H1 (cell line): Measurements from ENCODE around the gene AKR1C2. TPM values are rescaled to one million over a fixed set of nuclear protein-coding genes. Genes with fewer than 3 reads are reported as not detected.
"Not testable (repeated sequence)": the region's sequence is repeated elsewhere in the genome, so short reads cannot be mapped to it uniquely, and the experiment has no call there.

ENCODE experiments used
- CTCF ChIA-PET: fragments of 300-600 bp; sonication (Branson Sonifier 250); formaldehyde crosslinking; loops from one replicate; lab custom pipeline; 2021; ENCODE audit not compliant: partially characterized antibody; lab: Charles Lee
- POLR2A ChIA-PET: fragments of 300-600 bp; sonication (Branson Sonifier 250); formaldehyde crosslinking; loops from one replicate; lab custom pipeline; 2021; ENCODE audit warnings: inconsistent platforms; ENCODE audit not compliant: partially characterized antibody; lab: Charles Lee
- DNase-seq, 2 experiments: peaks; one replicate each; pipeline versions ENCODE4 v3.0.0 to v3.0.0-alpha.2; 2010 to 2022; ENCODE audit warnings: low spot score in 2 of 2, low read depth in 1 of 2, mixed read lengths in 1 of 2
- FAIRE-seq: peaks from 2 replicates; lab custom pipeline; 2011; peaks lifted over from hg19 to GRCh38; lab: Jason Lieb, UNC
- H2AFZ ChIP-seq: 2 replicates; pipeline ENCODE4 v1.8.1; 2012; ENCODE audit warnings: low read length, inconsistent platforms
- H2AK5ac ChIP-seq: 2 replicates; pipeline ENCODE4 v1.6.1; 2013; ENCODE audit warnings: low read depth, low read length
- H2BK120ac ChIP-seq: replicated peaks from 2 replicates; pipeline ENCODE3; 2013; ENCODE audit warnings: low read depth, low read length, inconsistent platforms
- H2BK12ac ChIP-seq: 2 replicates; pipeline ENCODE4 v1.6.1; 2013; ENCODE audit warnings: low read depth, low read length
- H2BK15ac ChIP-seq: 2 replicates; pipeline ENCODE4 v1.6.1; 2013; ENCODE audit warnings: low read length
- H2BK20ac ChIP-seq: 2 replicates; pipeline ENCODE4 v1.6.1; 2013; ENCODE audit warnings: low read length
- H2BK5ac ChIP-seq: 2 replicates; pipeline ENCODE4 v1.6.1; 2013; ENCODE audit warnings: low read depth, low read length
- H3K14ac ChIP-seq: 2 replicates; pipeline ENCODE4 v1.6.1; 2013; ENCODE audit warnings: inconsistent platforms; ENCODE audit not compliant: insufficient read length
- H3K18ac ChIP-seq: 2 replicates; pipeline ENCODE4 v1.6.1; 2013; ENCODE audit warnings: low read length; ENCODE audit errors: extremely low read depth
- H3K23ac ChIP-seq: 2 replicates; pipeline ENCODE4 v1.6.1; 2013; ENCODE audit warnings: inconsistent platforms; ENCODE audit not compliant: insufficient read length
- H3K23me2 ChIP-seq: 2 replicates; pipeline ENCODE4 v1.6.1; 2013; ENCODE audit warnings: low read depth, low read length
- H3K27ac ChIP-seq: 2 replicates; pipeline ENCODE4 v1.6.1; 2011; ENCODE audit warnings: low read depth, low read length, inconsistent platforms
- H3K27me3 ChIP-seq, 4 experiments: replicated peaks in 1 of 4; 1 replicate in 1 of 4; 2 replicates in 3 of 4; pipeline versions ENCODE4 v1.6.1 to v1.8.1; 2011 to 2013; ENCODE audit warnings: low read length in 3 of 4, mild to moderate bottlenecking in 3 of 4, inconsistent platforms in 2 of 4, mixed read lengths in 2 of 4, moderate library complexity in 1 of 4; ENCODE audit not compliant: control insufficient read depth in 3 of 4, insufficient read depth in 3 of 4; ENCODE audit errors: extremely low read depth in 1 of 4
- H3K36me3 ChIP-seq, 4 experiments: 2 replicates each; pipeline versions ENCODE4 v1.6.1 to v1.8.1; 2011 to 2013; ENCODE audit warnings: mild to moderate bottlenecking in 4 of 4, low read length in 3 of 4, moderate library complexity in 2 of 4, control low read depth in 1 of 4, inconsistent platforms in 1 of 4; ENCODE audit not compliant: insufficient read depth in 4 of 4, control insufficient read depth in 2 of 4
- H3K4ac ChIP-seq: replicated peaks from 2 replicates; pipeline ENCODE3; 2013; ENCODE audit warnings: low read length, low read depth, mixed read lengths, inconsistent platforms; ENCODE audit not compliant: insufficient read length
- H3K4me1 ChIP-seq, 4 experiments: replicated peaks in 1 of 4; 1 replicate in 1 of 4; 2 replicates in 3 of 4; pipeline versions ENCODE4 v1.6.1 to v1.8.1; 2011 to 2013; ENCODE audit warnings: low read length in 3 of 4, inconsistent platforms in 2 of 4, mixed read lengths in 1 of 4; ENCODE audit not compliant: insufficient read depth in 4 of 4, control insufficient read depth in 3 of 4
- H3K4me2 ChIP-seq, 2 experiments: 2 replicates each; pipeline versions ENCODE4 v1.6.1 to v1.8.1; 2011 to 2013; ENCODE audit warnings: low read depth in 2 of 2, low read length in 2 of 2, control low read depth in 1 of 2, inconsistent platforms in 1 of 2, mild to moderate bottlenecking in 1 of 2; ENCODE audit not compliant: insufficient read depth in 1 of 2
- H3K4me3 ChIP-seq, 4 experiments: fragments of 200-600, 300-600 bp in 1 of 4; sonication (generic), shearing (Covaris generic), sonication (Bioruptor Twin) in 1 of 4; 2 replicates each; pipeline versions ENCODE4 v1.5.1 to v1.8.1; 2011 to 2016; ENCODE audit warnings: low read length in 4 of 4, low read depth in 3 of 4, control low read depth in 2 of 4, inconsistent platforms in 2 of 4, mild to moderate bottlenecking in 2 of 4, mixed read lengths in 1 of 4, moderate library complexity in 1 of 4; ENCODE audit not compliant: insufficient read depth in 2 of 4; ENCODE audit errors: extremely low read depth in 1 of 4
- H3K56ac ChIP-seq: replicated peaks from 2 replicates; pipeline ENCODE3; 2013; ENCODE audit warnings: low read depth, mild to moderate bottlenecking, mixed read lengths, low read length, inconsistent platforms; ENCODE audit not compliant: insufficient read length
- H3K79me1 ChIP-seq: 2 replicates; pipeline ENCODE4 v1.6.1; 2013; ENCODE audit warnings: low read depth, low read length, control low read depth
- H3K79me2 ChIP-seq, 2 experiments: 2 replicates each; pipeline versions ENCODE4 v1.6.1 to v1.8.1; 2012 to 2013; ENCODE audit warnings: low read length in 2 of 2, mild to moderate bottlenecking in 2 of 2, inconsistent platforms in 1 of 2; ENCODE audit not compliant: insufficient read depth in 2 of 2, control insufficient read depth in 1 of 2
- H3K9ac ChIP-seq, 4 experiments: replicated peaks in 1 of 4; 1 replicate in 1 of 4; 2 replicates in 3 of 4; pipeline versions ENCODE4 v1.6.1 to v1.8.1; 2011 to 2013; ENCODE audit warnings: low read depth in 3 of 4, low read length in 3 of 4, control low read depth in 2 of 4, mild to moderate bottlenecking in 2 of 4, moderate library complexity in 2 of 4, inconsistent platforms in 1 of 4; ENCODE audit errors: extremely low read depth in 1 of 4
- H3K9me3 ChIP-seq, 2 experiments: 2 replicates each; pipeline versions ENCODE4 v1.6.1 to v1.8.1; 2012 to 2013; ENCODE audit warnings: mild to moderate bottlenecking in 2 of 2, moderate library complexity in 2 of 2, control low read depth in 1 of 2, inconsistent platforms in 1 of 2, low read depth in 1 of 2, low read length in 1 of 2, mixed read lengths in 1 of 2; ENCODE audit not compliant: insufficient read depth in 2 of 2
- H4K20me1 ChIP-seq, 2 experiments: replicated peaks in 1 of 2; 2 replicates each; pipeline versions ENCODE3 to v1.8.1; 2011 to 2013; ENCODE audit warnings: inconsistent platforms in 2 of 2, low read length in 2 of 2, mild to moderate bottlenecking in 1 of 2; ENCODE audit not compliant: insufficient read depth in 2 of 2, control insufficient read depth in 1 of 2
- H4K5ac ChIP-seq: 2 replicates; pipeline ENCODE4 v1.6.1; 2013; ENCODE audit warnings: low read length, low read depth, mixed read lengths, inconsistent platforms; ENCODE audit not compliant: insufficient read length
- H4K8ac ChIP-seq: 2 replicates; pipeline ENCODE4 v1.8.0; 2013; ENCODE audit warnings: mild to moderate bottlenecking, moderate library complexity, low read length, inconsistent platforms; ENCODE audit not compliant: insufficient read depth; ENCODE audit errors: extremely low read depth
- H4K91ac ChIP-seq: replicated peaks from 2 replicates; pipeline ENCODE3; 2013; ENCODE audit warnings: low read length, mixed read lengths, inconsistent platforms; ENCODE audit not compliant: insufficient read length
- WGBS, 2 experiments: shearing (Covaris generic) in 1 of 2; methylation state at CpG; one replicate each; pipeline versions ENCODE4 v1.1.6 to v1.1.7; 2013 to 2015; ENCODE audit warnings: low lambda C conversion rate in 2 of 2, mixed read lengths in 2 of 2, inconsistent platforms in 1 of 2, low coverage in 1 of 2, missing lambda C conversion rate in 1 of 2; ENCODE audit not compliant: insufficient replicate concordance in 2 of 2, insufficient coverage in 1 of 2, insufficient read length in 1 of 2; ENCODE audit errors: extremely low coverage in 1 of 2, missing lambda C conversion rate in 1 of 2; 5-methylcytosine and 5-hydroxymethylcytosine counted together
- polyA plus RNA-seq, 7 experiments: library from polyadenylated mRNA; depleted of rRNA in 3 of 7; stranded (reverse) in 5 of 7; unstranded in 2 of 7; fragments of >200 nt in 5 of 7; fragments of 200-250 nt in 2 of 7; gene quantifications; 1 replicate in 5 of 7; 2 replicates in 1 of 7; 4 replicates in 1 of 7; pipeline versions ENCODE4 v1.2.1 to v1.2.3, GENCODE V29; 2011 to 2013; ENCODE audit warnings: missing spikeins in 2 of 7, mixed read lengths in 2 of 7
- total RNA-seq: library from RNA; stranded (reverse); fragmentation: NEBNext Ultra II Directional; extraction: Animal tissue kit (Norgen Biotek cat#: 25700); gene quantifications from 2 replicates; pipeline ENCODE4 v1.2.1, GENCODE V29; 2021

AKR1C2 gene
- total and polyA plus RNA-seq, 2 of the 8 experiments (the other 6 are each of a cell fraction or from before 2014, with no cell fraction given): 0.77 to 1.2 TPM

DNA sequence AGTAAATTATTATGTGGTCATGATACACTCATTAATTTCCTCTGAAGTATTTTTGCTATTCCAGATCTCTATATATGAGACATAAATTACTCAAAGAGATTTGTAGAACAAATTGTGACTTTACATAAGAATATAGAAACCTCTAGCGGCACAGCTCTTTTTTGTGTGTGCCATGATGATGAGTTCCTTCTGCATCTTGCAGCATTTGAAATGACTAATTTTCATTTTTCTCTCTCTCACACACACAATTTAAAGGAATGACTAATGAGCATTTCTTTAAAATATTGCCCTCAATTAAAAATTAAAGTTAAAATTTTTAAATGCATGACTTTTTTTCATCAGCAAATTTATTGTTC, 351 bp upstream of the AKR1C2 start:
- H4K91ac ChIP-seq, H3K23me2 ChIP-seq, H3K14ac ChIP-seq, H2BK12ac ChIP-seq, H3K27ac ChIP-seq, H2BK15ac ChIP-seq, CTCF ChIA-PET, H4K8ac ChIP-seq, FAIRE-seq, H3K4me2 ChIP-seq, H2BK120ac ChIP-seq, H4K5ac ChIP-seq, H3K79me1 ChIP-seq, H3K56ac ChIP-seq, H3K4me3 ChIP-seq, H3K4me1 ChIP-seq, H3K9me3 ChIP-seq, H3K23ac ChIP-seq, H2BK5ac ChIP-seq, H2AK5ac ChIP-seq, H3K9ac ChIP-seq, H4K20me1 ChIP-seq, H3K36me3 ChIP-seq, POLR2A ChIA-PET, H3K4ac ChIP-seq, H3K18ac ChIP-seq, H3K79me2 ChIP-seq, DNase-seq, H2AFZ ChIP-seq, H2BK20ac ChIP-seq, H3K27me3 ChIP-seq: not testable (repeated sequence)
- WGBS, 2 experiments: 0% methylated on average over 1 of the region's 1 CpG; no CpG with 5 or more reads in 1 of the 2 experiments
